ENCODE measurements around the gene TCEA2. TPM values are rescaled to one million over a fixed set of nuclear protein-coding genes. Genes with fewer than 3 reads are reported as not detected.

The TCEA2 gene
- total RNA-seq, 2 donors from 2014 or later = 30.1 to 48.6 TPM

DNA sequence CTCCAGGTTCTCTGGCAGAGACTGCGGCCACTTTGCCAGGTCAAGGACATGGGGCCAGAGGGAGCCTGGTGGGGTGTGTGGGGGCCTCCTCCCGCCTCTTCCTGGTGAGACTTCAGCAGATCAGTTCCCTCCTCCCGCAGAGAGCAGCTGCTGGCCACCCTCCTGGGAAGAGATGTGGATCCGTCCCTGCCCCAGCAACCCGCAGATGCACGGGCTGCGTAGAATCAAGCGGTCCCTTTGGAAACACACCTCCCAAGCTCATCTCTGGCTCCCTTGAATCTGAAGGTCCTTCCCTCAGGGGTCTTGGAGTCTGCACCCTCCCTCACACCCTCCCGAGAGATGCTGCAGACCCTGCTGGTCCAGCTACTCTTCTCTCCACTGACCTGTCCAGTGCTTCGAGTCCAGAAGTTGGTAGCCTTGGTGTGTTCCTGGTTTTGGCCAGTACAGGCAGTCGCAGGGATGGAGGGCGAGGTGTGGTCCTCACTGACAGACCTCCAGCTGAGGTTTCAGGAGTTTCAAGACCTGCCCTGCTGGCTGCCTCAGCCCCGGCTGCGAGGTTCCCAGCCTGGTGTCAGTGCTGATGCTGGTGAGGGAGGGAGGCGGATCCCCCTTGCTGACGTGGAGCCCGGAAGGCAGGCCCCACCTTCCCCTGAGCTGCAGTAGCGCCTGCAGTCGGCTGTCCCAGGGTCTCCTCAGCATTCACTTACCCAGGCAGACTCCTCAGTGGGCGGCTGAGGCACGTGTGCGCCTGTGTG is 44.2 kb downstream of the TCEA2 start, which contains the start of gene NPBWR2:
TSS of gene NPBWR2 (minus strand) at position 585 of the 755 bp plus-strand sequence. CDS start 734 bp downstream, outside the sequence.
- H3K9me3 ChIP-seq = no peaks in the 10 kb centered on the region
- no peaks in the 10 kb centered on the region for H3K27me3 ChIP-seq (replicated peaks; ENCODE audit: insufficient read depth)
- H3K4me3 ChIP-seq = no peak within 1 kb of the TSS
- no peak for ATAC-seq (ENCODE audit: insufficient number of reproducible peaks, low FRiP score, low read depth)
- no peak within 1 kb of the TSS for H3K27ac ChIP-seq
- no peaks in the 10 kb centered on the region for H3K4me1 ChIP-seq (ENCODE audit: control insufficient read depth in 1 of 2, low read depth in 2 of 2)
- no peak for DNase-seq (ENCODE audit: low spot score)
- TF ChIP-seq, protein P1, sequence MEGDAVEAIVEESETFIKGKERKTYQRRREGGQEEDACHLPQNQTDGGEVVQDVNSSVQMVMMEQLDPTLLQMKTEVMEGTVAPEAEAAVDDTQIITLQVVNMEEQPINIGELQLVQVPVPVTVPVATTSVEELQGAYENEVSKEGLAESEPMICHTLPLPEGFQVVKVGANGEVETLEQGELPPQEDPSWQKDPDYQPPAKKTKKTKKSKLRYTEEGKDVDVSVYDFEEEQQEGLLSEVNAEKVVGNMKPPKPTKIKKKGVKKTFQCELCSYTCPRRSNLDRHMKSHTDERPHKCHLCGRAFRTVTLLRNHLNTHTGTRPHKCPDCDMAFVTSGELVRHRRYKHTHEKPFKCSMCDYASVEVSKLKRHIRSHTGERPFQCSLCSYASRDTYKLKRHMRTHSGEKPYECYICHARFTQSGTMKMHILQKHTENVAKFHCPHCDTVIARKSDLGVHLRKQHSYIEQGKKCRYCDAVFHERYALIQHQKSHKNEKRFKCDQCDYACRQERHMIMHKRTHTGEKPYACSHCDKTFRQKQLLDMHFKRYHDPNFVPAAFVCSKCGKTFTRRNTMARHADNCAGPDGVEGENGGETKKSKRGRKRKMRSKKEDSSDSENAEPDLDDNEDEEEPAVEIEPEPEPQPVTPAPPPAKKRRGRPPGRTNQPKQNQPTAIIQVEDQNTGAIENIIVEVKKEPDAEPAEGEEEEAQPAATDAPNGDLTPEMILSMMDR (IDR thresholded peaks at IDR 0.05) = no peak
- no peaks in the 10 kb centered on the region for H3K36me3 ChIP-seq

DNA sequence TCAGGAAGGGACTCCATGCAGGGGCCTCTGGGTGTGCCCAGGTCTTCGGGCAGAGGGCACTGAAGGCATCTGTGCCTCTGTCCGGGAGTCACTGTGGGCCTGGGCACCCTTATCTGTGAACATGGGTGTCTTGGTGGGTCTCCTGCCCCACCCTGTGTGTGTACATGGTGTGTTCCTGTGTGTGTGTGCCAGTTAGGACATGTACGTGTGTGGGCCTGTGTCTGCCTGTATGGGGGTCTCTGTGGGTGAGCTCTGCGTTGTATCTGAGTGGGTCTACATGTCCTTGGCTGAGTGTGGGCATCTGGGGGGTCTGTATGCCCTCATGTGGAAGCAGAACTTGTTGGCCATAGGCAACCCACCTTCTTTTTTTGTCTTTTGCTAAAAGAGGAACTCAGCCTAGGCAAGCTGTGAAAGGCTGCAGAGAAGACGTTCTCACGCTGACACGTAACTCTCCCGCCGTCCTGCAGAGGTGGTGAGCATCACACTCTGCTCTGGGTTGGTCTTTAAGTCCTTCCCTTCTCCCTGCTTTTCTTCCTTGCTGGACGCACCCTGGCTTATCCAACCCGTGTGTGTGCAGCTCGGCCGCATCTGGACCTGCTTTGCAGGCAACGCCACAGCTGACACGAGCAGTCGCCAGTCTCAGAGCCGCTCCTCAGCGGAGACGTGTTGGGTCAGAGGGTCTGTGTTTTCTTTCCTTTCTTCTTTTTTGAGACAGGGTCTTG is 44.9 kb downstream of the TCEA2 start:
- no peak for ATAC-seq (ENCODE audit: insufficient number of reproducible peaks, low FRiP score, low read depth)
- Histone ChIP-seq H3K9me3 (no peaks in the 10 kb centered on the region), H3K4me3 (no peak overlapping the region), H3K27me3 (replicated peaks; ENCODE audit: insufficient read depth) (no peaks in the 10 kb centered on the region), H3K27ac (no peak overlapping the region), H3K4me1 (ENCODE audit: control insufficient read depth in 1 of 2, low read depth in 2 of 2) (no peaks in the 10 kb centered on the region), H3K36me3 (no peaks in the 10 kb centered on the region)
- no peak for DNase-seq (ENCODE audit: low spot score)
- TF ChIP-seq, protein P1 (IDR thresholded peaks at IDR 0.05) = no peak

DNA sequence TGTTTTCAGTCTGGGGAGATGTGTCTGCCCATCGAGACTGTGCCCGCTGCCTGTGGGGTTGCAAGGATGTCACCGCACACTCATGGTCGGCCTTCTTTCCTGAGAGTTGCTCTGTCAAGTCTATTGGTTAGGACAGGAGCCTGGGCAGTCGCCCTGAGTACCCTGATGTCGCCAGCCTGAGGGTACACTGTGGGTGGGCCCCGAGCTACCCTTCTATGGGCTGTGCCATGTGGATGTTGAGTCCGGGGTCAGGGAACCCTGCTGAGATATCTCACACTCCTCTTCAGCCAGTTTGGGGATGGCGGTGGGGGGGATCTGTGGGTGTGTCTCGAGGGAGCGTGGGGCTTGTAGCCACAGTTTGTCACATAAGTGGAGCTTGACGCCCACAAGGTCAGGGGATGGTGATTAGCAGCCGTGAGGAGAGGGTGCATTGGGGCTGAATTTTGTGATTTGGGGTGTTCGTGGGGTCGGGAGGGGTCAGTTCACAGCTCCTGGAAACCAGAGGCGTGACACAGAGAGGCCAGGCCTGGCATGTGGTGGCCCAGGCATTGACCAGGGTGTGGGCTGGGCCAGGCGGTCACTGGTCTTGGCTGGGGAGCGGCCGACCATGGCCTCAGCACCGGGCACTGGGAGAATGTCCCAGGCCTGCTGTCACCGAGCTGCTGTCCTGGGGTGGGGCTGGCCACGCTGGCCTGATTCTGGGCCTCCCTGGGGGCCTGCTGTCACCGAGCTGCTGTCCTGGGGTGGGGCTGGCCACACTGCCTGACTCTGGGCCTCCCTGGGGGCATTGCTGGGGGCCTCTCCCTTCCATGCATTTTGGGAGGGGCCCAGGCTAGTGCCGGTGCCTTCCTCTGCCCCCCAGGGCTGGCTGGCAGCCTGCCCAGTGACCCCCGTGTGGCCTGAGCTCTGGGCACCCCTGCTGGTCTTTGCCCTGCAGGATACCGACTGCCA is 46.0 kb downstream of the TCEA2 start:
- TF ChIP-seq, protein P1 (IDR thresholded peaks at IDR 0.05) = no peak
- ATAC-seq (ENCODE audit: insufficient number of reproducible peaks, low FRiP score, low read depth) (no peak), DNase-seq (ENCODE audit: low spot score) (no peak)
- H3K9me3 ChIP-seq = no peaks in the 10 kb centered on the region
- no peaks in the 10 kb centered on the region for H3K4me1 ChIP-seq (ENCODE audit: control insufficient read depth in 1 of 2, low read depth in 2 of 2)
- no peak overlapping the region for H3K4me3 ChIP-seq
- no peaks in the 10 kb centered on the region for H3K36me3 ChIP-seq
- H3K27ac ChIP-seq = no peak overlapping the region
- H3K27me3 ChIP-seq (replicated peaks; ENCODE audit: insufficient read depth) = no peaks in the 10 kb centered on the region

DNA sequence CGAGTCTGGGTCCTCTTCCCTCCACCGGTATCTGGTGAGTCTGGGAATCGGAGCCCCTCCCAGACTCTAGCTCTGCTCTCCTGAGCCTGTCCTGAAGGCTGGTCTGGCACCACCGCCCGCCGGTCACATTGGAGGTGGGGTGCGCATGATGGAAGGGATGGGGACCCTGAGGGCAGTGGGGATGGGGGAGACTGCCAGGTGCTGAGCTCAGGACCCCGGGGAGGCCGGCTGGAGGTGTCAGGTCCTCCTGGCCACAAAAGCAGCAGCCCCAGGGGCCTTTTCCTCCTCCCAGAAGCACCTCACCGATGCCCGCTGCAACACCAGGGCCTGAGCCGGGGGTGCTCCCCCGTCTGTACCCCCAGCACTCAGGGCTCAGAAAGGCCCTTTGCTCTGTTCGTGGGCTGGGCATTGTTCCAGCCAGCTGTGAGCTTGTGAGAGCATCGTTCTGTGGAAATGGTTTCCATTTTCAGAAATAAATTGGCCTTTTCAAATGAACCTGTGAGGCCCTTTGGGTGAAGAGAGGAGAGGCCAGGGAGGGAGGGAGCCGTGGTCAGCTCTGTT is 46.9 kb downstream of the TCEA2 start:
- DNase-seq (ENCODE audit: low spot score) = no peak
- Histone ChIP-seq H3K27me3 (replicated peaks; ENCODE audit: insufficient read depth) (no peaks in the 10 kb centered on the region), H3K36me3 (no peaks in the 10 kb centered on the region), H3K9me3 (no peaks in the 10 kb centered on the region), H3K27ac (no peak overlapping the region), H3K4me3 (no peak overlapping the region), H3K4me1 (ENCODE audit: control insufficient read depth in 1 of 2, low read depth in 2 of 2) (no peaks in the 10 kb centered on the region)
- no peak for ATAC-seq (ENCODE audit: insufficient number of reproducible peaks, low FRiP score, low read depth)
- TF ChIP-seq, protein P1 (IDR thresholded peaks at IDR 0.05) = no peak

Data from thoracic aorta (tissue), 2 donors.